ENCODE data around the gene CCSAP.
"Not testable (repeated sequence)": the region's sequence is repeated elsewhere in the genome, so short reads cannot be mapped to it uniquely, and the experiment has no call there.

Gene CCSAP

GRCh38 chr1:229325401-229325800 is 17.4 kb downstream of the CCSAP start:
- no peak for DNase-seq

GRCh38 chr1:229323885-229324553 is 18.8 kb downstream of the CCSAP start:
- no peak for DNase-seq

GRCh38 chr1:229323201-229323600 is 19.6 kb downstream of the CCSAP start:
- DNase-seq: no peak

- DNase-seq: no peak
Measured at GRCh38 chr1:229319487-229319886, 23.4 kb downstream of the CCSAP start.

GRCh38 chr1:229318056-229318455 is 24.8 kb downstream of the CCSAP start:
- no peak for DNase-seq

GRCh38 chr1:229316166-229316565 is 26.7 kb downstream of the CCSAP start:
- DNase-seq: no peak

- DNase-seq: no peak
Measured at GRCh38 chr1:229310833-229311232, 32.0 kb downstream of the CCSAP start.

- no peak for DNase-seq
Measured at GRCh38 chr1:229309684-229310083, 33.2 kb downstream of the CCSAP start.

GRCh38 chr1:229309074-229309473 is 33.8 kb downstream of the CCSAP start:
- no peak for DNase-seq

- DNase-seq: no peak
Measured at GRCh38 chr1:229305392-229305791, 37.5 kb downstream of the CCSAP start.

GRCh38 chr1:229303855-229304254 is 39.0 kb downstream of the CCSAP start:
- no peak for DNase-seq

GRCh38 chr1:229302740-229303139 is 40.1 kb downstream of the CCSAP start:
- DNase-seq: no peak

GRCh38 chr1:229300099-229300757 is 42.6 kb downstream of the CCSAP start:
- DNase-seq: no peak

GRCh38 chr1:229298887-229299503 is 43.9 kb downstream of the CCSAP start:
- no peak for DNase-seq

- DNase-seq: no peak
Measured at GRCh38 chr1:229298420-229298819, 44.4 kb downstream of the CCSAP start.

GRCh38 chr1:229297746-229298145 is 45.1 kb downstream of the CCSAP start:
- no peak for DNase-seq

- DNase-seq: no peak
Measured at GRCh38 chr1:229296541-229296941, 46.3 kb downstream of the CCSAP start.

GRCh38 chr1:229295745-229296144 is 47.1 kb downstream of the CCSAP start:
- DNase-seq: no peak

GRCh38 chr1:229293528-229294204 is 49.2 kb downstream of the CCSAP start:
- no peak for DNase-seq

- not testable (repeated sequence) for DNase-seq
Measured at GRCh38 chr1:229291686-229292085, 51.2 kb downstream of the CCSAP start.

GRCh38 chr1:229288516-229288915 is 54.3 kb downstream of the CCSAP start:
- DNase-seq: no peak

GRCh38 chr1:229287267-229287666 is 55.6 kb downstream of the CCSAP start:
- no peak for DNase-seq

GRCh38 chr1:229286099-229286766 is 56.6 kb downstream of the CCSAP start:
- DNase-seq: no peak
